HG03095 (cell line): ENCODE data around the gene PYGB.
A peak's percentile ranks its signal among the peaks of the same experiment; 100 is the strongest.
"Not testable (repeated sequence)": the region's sequence is repeated elsewhere in the genome, so short reads cannot be mapped to it uniquely, and the experiment has no call there.

Source experiments
- ATAC-seq: cut with Tn5 transposase; IDR thresholded peaks from one replicate; pipeline ENCODE4 v1.9.1; 2021; ENCODE audit warnings: moderate library complexity; ENCODE audit not compliant: unreplicated experiment

PYGB gene

GRCh38 chr20:25247518-25247955, 348 bp upstream of the PYGB start:
- peak; percentile 30 for ATAC-seq

GRCh38 chr20:25248786-25249172, 894 bp downstream of the PYGB start:
- ATAC-seq: no peak

GRCh38 chr20:25249198-25249931, 1.5 kb downstream of the PYGB start:
- ATAC-seq: no peak

- no peak for ATAC-seq
These were observed 2.6 kb downstream of the PYGB start for GRCh38 chr20:25250508-25250907.

- ATAC-seq: no peak
These were observed 3.1 kb downstream of the PYGB start for GRCh38 chr20:25251019-25251418.

- ATAC-seq: no peak
These were observed 3.7 kb downstream of the PYGB start for GRCh38 chr20:25251558-25251957.

GRCh38 chr20:25252230-25252651, 4.4 kb downstream of the PYGB start:
- no peak for ATAC-seq

GRCh38 chr20:25252686-25253421, 5.0 kb downstream of the PYGB start:
- ATAC-seq: no peak

- ATAC-seq: no peak
These were observed 5.9 kb downstream of the PYGB start for GRCh38 chr20:25253606-25254275.

- ATAC-seq: no peak
These were observed 6.7 kb downstream of the PYGB start for GRCh38 chr20:25254571-25254970.

GRCh38 chr20:25254986-25255680, 7.2 kb downstream of the PYGB start:
- no peak for ATAC-seq

- ATAC-seq: no peak
These were observed 8.5 kb downstream of the PYGB start for GRCh38 chr20:25256226-25256859.

GRCh38 chr20:25257130-25257529, 9.2 kb downstream of the PYGB start:
- no peak for ATAC-seq

GRCh38 chr20:25257756-25258475, 10.0 kb downstream of the PYGB start:
- no peak for ATAC-seq

GRCh38 chr20:25258476-25258805, 10.6 kb downstream of the PYGB start:
- no peak for ATAC-seq

GRCh38 chr20:25258828-25259227, 10.9 kb downstream of the PYGB start:
- ATAC-seq: no peak

GRCh38 chr20:25259358-25259757, 11.5 kb downstream of the PYGB start:
- ATAC-seq: no peak

- no peak for ATAC-seq
These were observed 11.9 kb downstream of the PYGB start for GRCh38 chr20:25259788-25260254.

- not testable (repeated sequence) for ATAC-seq
These were observed 13.0 kb downstream of the PYGB start for GRCh38 chr20:25260770-25261437.
